ENCODE measurements around the gene DTX3L. TPM values are rescaled to one million over a fixed set of nuclear protein-coding genes. Genes with fewer than 3 reads are reported as not detected.

Gene DTX3L
- polyA plus RNA-seq, 3 donors = 8.6 to 29.0 (median 17.7) TPM

DNA sequence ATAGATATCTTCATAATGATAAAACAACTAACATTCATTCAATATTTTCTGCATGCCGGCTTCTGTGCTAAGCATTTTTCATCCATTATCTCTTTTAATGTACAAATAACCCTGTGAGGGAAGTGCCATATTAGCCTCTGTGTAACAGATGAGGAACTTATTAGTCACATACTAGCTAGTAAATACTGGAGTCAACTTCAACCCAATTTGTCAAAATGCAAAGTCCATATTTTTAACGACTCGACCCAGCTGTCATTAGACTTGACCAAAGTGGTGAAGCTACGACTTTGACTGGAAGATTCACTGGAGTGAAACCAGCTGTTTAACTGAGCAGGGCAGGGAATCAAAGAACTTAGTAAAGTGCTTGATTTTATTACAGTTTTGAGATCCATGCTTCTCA lies 54.9 kb downstream of the DTX3L start:
- Histone ChIP-seq H3K9ac (ENCODE audit: insufficient read depth, low read length, poor library complexity, severe bottlenecking) (no peak overlapping the region), H3K27ac (ENCODE audit: low read depth in 1 of 2, low read length in 2 of 2) (no peak overlapping the region), H3K4me3 (replicated peaks in 1 of 3; ENCODE audit: low read depth in 2 of 3, low read length in 3 of 3) (no peak overlapping the region), H3K4me2 (replicated peaks; ENCODE audit: extremely low read depth, low read length, poor library complexity, severe bottlenecking) (no peak overlapping the region), H2AFZ (ENCODE audit: insufficient read depth, low read depth, low read length, poor library complexity, severe bottlenecking) (no peak overlapping the region), H3K9me3 (replicated peaks in 1 of 2; ENCODE audit: control insufficient read depth in 1 of 2, insufficient read depth in 1 of 2, low read length in 2 of 2) (no peaks in the 10 kb centered on the region), H3K4me1 (ENCODE audit: control insufficient read depth in 1 of 2, insufficient read depth in 2 of 2, low read length in 2 of 2) (no peaks in the 10 kb centered on the region), H4K20me1 (ENCODE audit: insufficient read depth, low read length) (no peaks in the 10 kb centered on the region), H3K27me3 (ENCODE audit: control insufficient read depth in 2 of 2, insufficient read depth in 2 of 2, low read length in 2 of 2) (no peaks in the 10 kb centered on the region), H3K79me2 (ENCODE audit: insufficient read depth, low read length) (no peaks in the 10 kb centered on the region), H3K36me3 (replicated peaks in 1 of 2; ENCODE audit: control insufficient read depth in 1 of 2, insufficient read depth in 2 of 2, low read length in 2 of 2) (no peaks in the 10 kb centered on the region)
- TF ChIP-seq, protein P1, sequence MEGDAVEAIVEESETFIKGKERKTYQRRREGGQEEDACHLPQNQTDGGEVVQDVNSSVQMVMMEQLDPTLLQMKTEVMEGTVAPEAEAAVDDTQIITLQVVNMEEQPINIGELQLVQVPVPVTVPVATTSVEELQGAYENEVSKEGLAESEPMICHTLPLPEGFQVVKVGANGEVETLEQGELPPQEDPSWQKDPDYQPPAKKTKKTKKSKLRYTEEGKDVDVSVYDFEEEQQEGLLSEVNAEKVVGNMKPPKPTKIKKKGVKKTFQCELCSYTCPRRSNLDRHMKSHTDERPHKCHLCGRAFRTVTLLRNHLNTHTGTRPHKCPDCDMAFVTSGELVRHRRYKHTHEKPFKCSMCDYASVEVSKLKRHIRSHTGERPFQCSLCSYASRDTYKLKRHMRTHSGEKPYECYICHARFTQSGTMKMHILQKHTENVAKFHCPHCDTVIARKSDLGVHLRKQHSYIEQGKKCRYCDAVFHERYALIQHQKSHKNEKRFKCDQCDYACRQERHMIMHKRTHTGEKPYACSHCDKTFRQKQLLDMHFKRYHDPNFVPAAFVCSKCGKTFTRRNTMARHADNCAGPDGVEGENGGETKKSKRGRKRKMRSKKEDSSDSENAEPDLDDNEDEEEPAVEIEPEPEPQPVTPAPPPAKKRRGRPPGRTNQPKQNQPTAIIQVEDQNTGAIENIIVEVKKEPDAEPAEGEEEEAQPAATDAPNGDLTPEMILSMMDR (IDR thresholded peaks at IDR 0.05) = no peak
- WGBS (ENCODE audit: insufficient coverage) = 80% methylated on average over 2 of the region's 4 CpGs
- Mint-ChIP-seq H3K36me3 (peaks cover 0 to 21% of the 10 kb centered on the region in 2 donors), H3K4me3 (no peak overlapping the region), H3K27me3 (ENCODE audit: low read depth in 3 of 3) (peaks cover 0 to 3% (median 0%) of the 10 kb centered on the region in 3 donors), H3K4me1 (peaks cover 3% of the 10 kb centered on the region), H3K27ac (no peak overlapping the region), H3K9me3 (no peaks in the 10 kb centered on the region)
- no peak for DNase-seq
- intact Hi-C loops (cut with micrococcal nuclease) = loop anchor here in 1 of 2 donors (10.0 kb wide), 1 partner anchor 54 kb away; the partner anchor contains the start of genes DTX3L and PARP9

DNA sequence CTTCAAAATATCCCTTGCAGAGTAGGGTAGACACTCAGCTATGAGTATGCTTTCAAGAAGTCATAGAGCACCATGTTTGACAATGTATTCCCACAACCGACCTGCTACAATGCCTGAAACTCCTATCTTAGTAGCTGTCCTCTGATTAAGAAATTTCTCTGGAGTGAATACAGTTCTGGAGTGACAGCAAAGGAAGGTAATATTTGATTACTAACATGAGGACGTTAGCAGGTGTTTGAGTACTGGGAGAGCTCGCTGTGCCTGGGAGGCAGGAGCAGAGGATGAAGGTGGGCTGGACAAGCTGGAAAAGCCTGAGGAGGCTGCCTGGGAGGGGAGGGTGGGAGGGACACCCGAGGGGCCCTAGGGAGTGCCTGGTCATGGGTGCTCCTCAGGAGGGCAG lies 56.3 kb downstream of the DTX3L start:
- no peak overlapping the region for H3K4me2 ChIP-seq (replicated peaks; ENCODE audit: extremely low read depth, low read length, poor library complexity, severe bottlenecking)
- intact Hi-C loops (cut with micrococcal nuclease) = no loop called here
- no peak overlapping the region for H2AFZ ChIP-seq (ENCODE audit: insufficient read depth, low read depth, low read length, poor library complexity, severe bottlenecking)
- H3K27me3 Mint-ChIP-seq (ENCODE audit: low read depth in 3 of 3) = peaks cover 0 to 2% (median 0%) of the 10 kb centered on the region in 3 donors
- no peak for DNase-seq
- 100% methylated on average over 2 of the region's 4 CpGs for WGBS (ENCODE audit: insufficient coverage)
- H3K4me1 ChIP-seq (ENCODE audit: control insufficient read depth in 1 of 2, insufficient read depth in 2 of 2, low read length in 2 of 2) = no peaks in the 10 kb centered on the region
- no peaks in the 10 kb centered on the region for H3K36me3 ChIP-seq (replicated peaks in 1 of 2; ENCODE audit: control insufficient read depth in 1 of 2, insufficient read depth in 2 of 2, low read length in 2 of 2)
- H3K36me3 Mint-ChIP-seq = peaks cover 0 to 21% of the 10 kb centered on the region in 2 donors
- no peaks in the 10 kb centered on the region for H4K20me1 ChIP-seq (ENCODE audit: insufficient read depth, low read length)
- no peaks in the 10 kb centered on the region for H3K79me2 ChIP-seq (ENCODE audit: insufficient read depth, low read length)
- H3K27me3 ChIP-seq (ENCODE audit: control insufficient read depth in 2 of 2, insufficient read depth in 2 of 2, low read length in 2 of 2) = no peaks in the 10 kb centered on the region
- H3K27ac ChIP-seq (ENCODE audit: low read depth in 1 of 2, low read length in 2 of 2) = no peak overlapping the region
- H3K4me3 Mint-ChIP-seq = no peak overlapping the region
- H3K27ac Mint-ChIP-seq = no peak overlapping the region
- H3K9me3 ChIP-seq (replicated peaks in 1 of 2; ENCODE audit: control insufficient read depth in 1 of 2, insufficient read depth in 1 of 2, low read length in 2 of 2) = no peaks in the 10 kb centered on the region
- TF ChIP-seq, protein P1 (IDR thresholded peaks at IDR 0.05) = no peak
- no peaks in the 10 kb centered on the region for H3K9me3 Mint-ChIP-seq
- no peak overlapping the region for H3K4me3 ChIP-seq (replicated peaks in 1 of 3; ENCODE audit: low read depth in 2 of 3, low read length in 3 of 3)
- H3K4me1 Mint-ChIP-seq = peaks cover 3% of the 10 kb centered on the region
- no peak overlapping the region for H3K9ac ChIP-seq (ENCODE audit: insufficient read depth, low read length, poor library complexity, severe bottlenecking)
